Measurements from ENCODE around the gene ARID3A.

ARID3A gene

GRCh38 chr19:892243-892893 is 33.5 kb upstream of the ARID3A start:
- no peak for DNase-seq

- DNase-seq: peak; percentile 69
Observed at GRCh38 chr19:892894-893689, 32.7 kb upstream of the ARID3A start, which contains the start of the genes MED16 and RNU6-9. TSS of gene MED16 (minus strand) at chr19:893187. CDS start at chr19:891131, 2,056 bp downstream. TSS of gene RNU6-9 (plus strand) at chr19:893484.

GRCh38 chr19:896434-896833 is 29.4 kb upstream of the ARID3A start:
- DNase-seq: no peak

- no peak for DNase-seq
Observed at GRCh38 chr19:896999-897398, 28.8 kb upstream of the ARID3A start.

- DNase-seq: no peak
Observed at GRCh38 chr19:897442-898039, 28.3 kb upstream of the ARID3A start.

- DNase-seq: no peak
Observed at GRCh38 chr19:898663-899062, 27.2 kb upstream of the ARID3A start.

- DNase-seq: no peak
Observed at GRCh38 chr19:899336-900042, 26.3 kb upstream of the ARID3A start.

- DNase-seq: no peak
Observed at GRCh38 chr19:900043-900301, 25.9 kb upstream of the ARID3A start.

- DNase-seq: no peak
Observed at GRCh38 chr19:900302-901111, 25.3 kb upstream of the ARID3A start.

- DNase-seq: no peak
Observed at GRCh38 chr19:901216-902092, 24.4 kb upstream of the ARID3A start.

- no peak for DNase-seq
Observed at GRCh38 chr19:902093-902370, 23.8 kb upstream of the ARID3A start.

GRCh38 chr19:902446-903226 is 23.2 kb upstream of the ARID3A start:
- no peak for DNase-seq

- peak; percentile 42 for DNase-seq
Observed at GRCh38 chr19:903266-903797, 22.5 kb upstream of the ARID3A start.

GRCh38 chr19:904545-904944 is 21.3 kb upstream of the ARID3A start:
- no peak for DNase-seq

- DNase-seq: no peak
Observed at GRCh38 chr19:906480-906879, 19.4 kb upstream of the ARID3A start.

GRCh38 chr19:907183-907853 is 18.5 kb upstream of the ARID3A start:
- no peak for DNase-seq

GRCh38 chr19:911197-912033 is 14.4 kb upstream of the ARID3A start:
- DNase-seq: no peak

- DNase-seq: no peak
Observed at GRCh38 chr19:912181-913079, 13.4 kb upstream of the ARID3A start.

Data from NCI-H2107 (cell line).